H1 (cell line): ENCODE measurements around the gene NDUFA9. TPM values are rescaled to one million over a fixed set of nuclear protein-coding genes. Genes with fewer than 3 reads are reported as not detected.

ENCODE experiments used
- CTCF ChIA-PET: fragments of 300-600 bp; sonication (Branson Sonifier 250); formaldehyde crosslinking; loops from one replicate; lab custom pipeline; 2021; ENCODE audit not compliant: partially characterized antibody; lab: Charles Lee
- POLR2A ChIA-PET: fragments of 300-600 bp; sonication (Branson Sonifier 250); formaldehyde crosslinking; loops from one replicate; lab custom pipeline; 2021; ENCODE audit warnings: inconsistent platforms; ENCODE audit not compliant: partially characterized antibody; lab: Charles Lee
- DNase-seq, 2 experiments: peaks; one replicate each; pipeline versions ENCODE4 v3.0.0 to v3.0.0-alpha.2; 2010 to 2022; ENCODE audit warnings: low spot score in 2 of 2, low read depth in 1 of 2, mixed read lengths in 1 of 2
- FAIRE-seq: peaks from 2 replicates; lab custom pipeline; 2011; peaks lifted over from hg19 to GRCh38; lab: Jason Lieb, UNC
- H2AFZ ChIP-seq: 2 replicates; pipeline ENCODE4 v1.8.1; 2012; ENCODE audit warnings: low read length, inconsistent platforms
- H2AK5ac ChIP-seq: 2 replicates; pipeline ENCODE4 v1.6.1; 2013; ENCODE audit warnings: low read depth, low read length
- H2BK120ac ChIP-seq: replicated peaks from 2 replicates; pipeline ENCODE3; 2013; ENCODE audit warnings: low read depth, low read length, inconsistent platforms
- H2BK12ac ChIP-seq: 2 replicates; pipeline ENCODE4 v1.6.1; 2013; ENCODE audit warnings: low read depth, low read length
- H2BK15ac ChIP-seq: 2 replicates; pipeline ENCODE4 v1.6.1; 2013; ENCODE audit warnings: low read length
- H2BK20ac ChIP-seq: 2 replicates; pipeline ENCODE4 v1.6.1; 2013; ENCODE audit warnings: low read length
- H2BK5ac ChIP-seq: 2 replicates; pipeline ENCODE4 v1.6.1; 2013; ENCODE audit warnings: low read depth, low read length
- H3K14ac ChIP-seq: 2 replicates; pipeline ENCODE4 v1.6.1; 2013; ENCODE audit warnings: inconsistent platforms; ENCODE audit not compliant: insufficient read length
- H3K18ac ChIP-seq: 2 replicates; pipeline ENCODE4 v1.6.1; 2013; ENCODE audit warnings: low read length; ENCODE audit errors: extremely low read depth
- H3K23ac ChIP-seq: 2 replicates; pipeline ENCODE4 v1.6.1; 2013; ENCODE audit warnings: inconsistent platforms; ENCODE audit not compliant: insufficient read length
- H3K23me2 ChIP-seq: 2 replicates; pipeline ENCODE4 v1.6.1; 2013; ENCODE audit warnings: low read depth, low read length
- H3K27ac ChIP-seq: 2 replicates; pipeline ENCODE4 v1.6.1; 2011; ENCODE audit warnings: low read depth, low read length, inconsistent platforms
- H3K27me3 ChIP-seq, 4 experiments: replicated peaks in 1 of 4; 1 replicate in 1 of 4; 2 replicates in 3 of 4; pipeline versions ENCODE4 v1.6.1 to v1.8.1; 2011 to 2013; ENCODE audit warnings: low read length in 3 of 4, mild to moderate bottlenecking in 3 of 4, inconsistent platforms in 2 of 4, mixed read lengths in 2 of 4, moderate library complexity in 1 of 4; ENCODE audit not compliant: control insufficient read depth in 3 of 4, insufficient read depth in 3 of 4; ENCODE audit errors: extremely low read depth in 1 of 4
- H3K36me3 ChIP-seq, 4 experiments: 2 replicates each; pipeline versions ENCODE4 v1.6.1 to v1.8.1; 2011 to 2013; ENCODE audit warnings: mild to moderate bottlenecking in 4 of 4, low read length in 3 of 4, moderate library complexity in 2 of 4, control low read depth in 1 of 4, inconsistent platforms in 1 of 4; ENCODE audit not compliant: insufficient read depth in 4 of 4, control insufficient read depth in 2 of 4
- H3K4ac ChIP-seq: replicated peaks from 2 replicates; pipeline ENCODE3; 2013; ENCODE audit warnings: low read length, low read depth, mixed read lengths, inconsistent platforms; ENCODE audit not compliant: insufficient read length
- H3K4me1 ChIP-seq, 4 experiments: replicated peaks in 1 of 4; 1 replicate in 1 of 4; 2 replicates in 3 of 4; pipeline versions ENCODE4 v1.6.1 to v1.8.1; 2011 to 2013; ENCODE audit warnings: low read length in 3 of 4, inconsistent platforms in 2 of 4, mixed read lengths in 1 of 4; ENCODE audit not compliant: insufficient read depth in 4 of 4, control insufficient read depth in 3 of 4
- H3K4me2 ChIP-seq, 2 experiments: 2 replicates each; pipeline versions ENCODE4 v1.6.1 to v1.8.1; 2011 to 2013; ENCODE audit warnings: low read depth in 2 of 2, low read length in 2 of 2, control low read depth in 1 of 2, inconsistent platforms in 1 of 2, mild to moderate bottlenecking in 1 of 2; ENCODE audit not compliant: insufficient read depth in 1 of 2
- H3K4me3 ChIP-seq, 4 experiments: fragments of 200-600, 300-600 bp in 1 of 4; sonication (generic), shearing (Covaris generic), sonication (Bioruptor Twin) in 1 of 4; 2 replicates each; pipeline versions ENCODE4 v1.5.1 to v1.8.1; 2011 to 2016; ENCODE audit warnings: low read length in 4 of 4, low read depth in 3 of 4, control low read depth in 2 of 4, inconsistent platforms in 2 of 4, mild to moderate bottlenecking in 2 of 4, mixed read lengths in 1 of 4, moderate library complexity in 1 of 4; ENCODE audit not compliant: insufficient read depth in 2 of 4; ENCODE audit errors: extremely low read depth in 1 of 4
- H3K56ac ChIP-seq: replicated peaks from 2 replicates; pipeline ENCODE3; 2013; ENCODE audit warnings: low read depth, mild to moderate bottlenecking, mixed read lengths, low read length, inconsistent platforms; ENCODE audit not compliant: insufficient read length
- H3K79me1 ChIP-seq: 2 replicates; pipeline ENCODE4 v1.6.1; 2013; ENCODE audit warnings: low read depth, low read length, control low read depth
- H3K79me2 ChIP-seq, 2 experiments: 2 replicates each; pipeline versions ENCODE4 v1.6.1 to v1.8.1; 2012 to 2013; ENCODE audit warnings: low read length in 2 of 2, mild to moderate bottlenecking in 2 of 2, inconsistent platforms in 1 of 2; ENCODE audit not compliant: insufficient read depth in 2 of 2, control insufficient read depth in 1 of 2
- H3K9ac ChIP-seq, 4 experiments: replicated peaks in 1 of 4; 1 replicate in 1 of 4; 2 replicates in 3 of 4; pipeline versions ENCODE4 v1.6.1 to v1.8.1; 2011 to 2013; ENCODE audit warnings: low read depth in 3 of 4, low read length in 3 of 4, control low read depth in 2 of 4, mild to moderate bottlenecking in 2 of 4, moderate library complexity in 2 of 4, inconsistent platforms in 1 of 4; ENCODE audit errors: extremely low read depth in 1 of 4
- H3K9me3 ChIP-seq, 2 experiments: 2 replicates each; pipeline versions ENCODE4 v1.6.1 to v1.8.1; 2012 to 2013; ENCODE audit warnings: mild to moderate bottlenecking in 2 of 2, moderate library complexity in 2 of 2, control low read depth in 1 of 2, inconsistent platforms in 1 of 2, low read depth in 1 of 2, low read length in 1 of 2, mixed read lengths in 1 of 2; ENCODE audit not compliant: insufficient read depth in 2 of 2
- H4K20me1 ChIP-seq, 2 experiments: replicated peaks in 1 of 2; 2 replicates each; pipeline versions ENCODE3 to v1.8.1; 2011 to 2013; ENCODE audit warnings: inconsistent platforms in 2 of 2, low read length in 2 of 2, mild to moderate bottlenecking in 1 of 2; ENCODE audit not compliant: insufficient read depth in 2 of 2, control insufficient read depth in 1 of 2
- H4K5ac ChIP-seq: 2 replicates; pipeline ENCODE4 v1.6.1; 2013; ENCODE audit warnings: low read length, low read depth, mixed read lengths, inconsistent platforms; ENCODE audit not compliant: insufficient read length
- H4K8ac ChIP-seq: 2 replicates; pipeline ENCODE4 v1.8.0; 2013; ENCODE audit warnings: mild to moderate bottlenecking, moderate library complexity, low read length, inconsistent platforms; ENCODE audit not compliant: insufficient read depth; ENCODE audit errors: extremely low read depth
- H4K91ac ChIP-seq: replicated peaks from 2 replicates; pipeline ENCODE3; 2013; ENCODE audit warnings: low read length, mixed read lengths, inconsistent platforms; ENCODE audit not compliant: insufficient read length
- BRCA1 ChIP-seq: IDR thresholded peaks from 2 replicates; pipeline ENCODE4 v1.6.1; 2012; ENCODE audit warnings: low read depth, low read length, improper control_type of control experiment
- CBX5 ChIP-seq: fragments of 300-800, 300-1000 bp; sonication (generic); IDR thresholded peaks from 2 replicates; pipeline ENCODE4 v1.7.1; 2016; ENCODE audit warnings: antibody characterized with exemption, low read length, low read depth
- CHD2 ChIP-seq: IDR thresholded peaks from 2 replicates; pipeline ENCODE4 v1.6.1; 2012; ENCODE audit warnings: low read length, improper control_type of control experiment
- EP300 ChIP-seq, 2 experiments: IDR thresholded peaks; 1 replicate in 1 of 2; 2 replicates in 1 of 2; pipeline ENCODE4 v1.6.1; 2011 to 2012; ENCODE audit warnings: low read depth in 2 of 2, low read length in 2 of 2, mild to moderate bottlenecking in 2 of 2, borderline replicate concordance in 1 of 2, inconsistent platforms in 1 of 2, moderate library complexity in 1 of 2
- FOSL1 ChIP-seq: IDR thresholded peaks from 2 replicates; pipeline ENCODE4 v1.6.1; 2011; ENCODE audit warnings: mild to moderate bottlenecking, low read depth, low read length, moderate library complexity; ENCODE audit not compliant: insufficient read depth
- GTF2F1 ChIP-seq: IDR thresholded peaks from 2 replicates; pipeline ENCODE4 v1.6.1; 2012; ENCODE audit warnings: low read depth, low read length, improper control_type of control experiment, borderline replicate concordance
- RNF2 ChIP-seq: fragments of 200-900, 300-1000 bp; sonication (generic); IDR thresholded peaks from 2 replicates; pipeline ENCODE4 v1.7.1; 2016; ENCODE audit warnings: borderline replicate concordance, low read depth, mild to moderate bottlenecking, antibody characterized with exemption, low read length; ENCODE audit not compliant: poor library complexity, severe bottlenecking; ENCODE audit errors: missing control alignments
- SAP30 ChIP-seq: fragments of 300-600 bp; sonication (generic); IDR thresholded peaks from 2 replicates; pipeline ENCODE4 v1.7.1; 2012; ENCODE audit warnings: low read length, moderate library complexity, mild to moderate bottlenecking, inconsistent platforms; ENCODE audit not compliant: insufficient read depth, insufficient replicate concordance
- SIX5 ChIP-seq: IDR thresholded peaks from 2 replicates; pipeline ENCODE4 v1.6.1; 2011; ENCODE audit warnings: mild to moderate bottlenecking, low read depth, low read length
- YY1 ChIP-seq: IDR thresholded peaks from 2 replicates; pipeline ENCODE4 v1.6.1; 2011; ENCODE audit warnings: low read depth, mild to moderate bottlenecking, low read length
- WGBS, 2 experiments: shearing (Covaris generic) in 1 of 2; methylation state at CpG; one replicate each; pipeline versions ENCODE4 v1.1.6 to v1.1.7; 2013 to 2015; ENCODE audit warnings: low lambda C conversion rate in 2 of 2, mixed read lengths in 2 of 2, inconsistent platforms in 1 of 2, low coverage in 1 of 2, missing lambda C conversion rate in 1 of 2; ENCODE audit not compliant: insufficient replicate concordance in 2 of 2, insufficient coverage in 1 of 2, insufficient read length in 1 of 2; ENCODE audit errors: extremely low coverage in 1 of 2, missing lambda C conversion rate in 1 of 2; 5-methylcytosine and 5-hydroxymethylcytosine counted together
- polyA plus RNA-seq, 7 experiments: library from polyadenylated mRNA; depleted of rRNA in 3 of 7; stranded (reverse) in 5 of 7; unstranded in 2 of 7; fragments of >200 nt in 5 of 7; fragments of 200-250 nt in 2 of 7; gene quantifications; 1 replicate in 5 of 7; 2 replicates in 1 of 7; 4 replicates in 1 of 7; pipeline versions ENCODE4 v1.2.1 to v1.2.3, GENCODE V29; 2011 to 2013; ENCODE audit warnings: missing spikeins in 2 of 7, mixed read lengths in 2 of 7
- total RNA-seq: library from RNA; stranded (reverse); fragmentation: NEBNext Ultra II Directional; extraction: Animal tissue kit (Norgen Biotek cat#: 25700); gene quantifications from 2 replicates; pipeline ENCODE4 v1.2.1, GENCODE V29; 2021

NDUFA9 gene
- total and polyA plus RNA-seq, 2 of the 8 experiments (the other 6 are each of a cell fraction or from before 2014, with no cell fraction given): 50.2 to 67.0 TPM

DNA sequence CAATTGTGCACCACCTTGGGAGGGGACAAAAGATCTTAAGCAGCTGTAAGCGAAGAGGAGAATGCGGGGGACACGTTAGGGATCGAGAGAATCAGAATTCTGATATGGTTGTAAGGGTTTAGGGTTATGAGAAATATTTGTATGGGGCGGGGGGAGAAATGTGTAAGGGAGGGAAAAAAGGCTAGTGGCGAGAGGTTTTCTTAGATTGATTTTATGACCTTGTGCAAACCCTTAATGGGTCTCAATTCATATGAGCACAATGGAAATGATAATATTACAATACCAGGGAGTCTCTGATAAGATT lies 396 bp downstream of the NDUFA9 start:
- peak overlapping the region; percentile 97; the same call in 1 of the 2 replicates for H4K8ac ChIP-seq
- no peak overlapping the region for H2BK5ac ChIP-seq
- H2BK20ac ChIP-seq: no peak overlapping the region
- no peak overlapping the region for H2AK5ac ChIP-seq
- H3K27ac ChIP-seq: peak overlapping the region; percentile 91; the same call in 1 of the 2 replicates
- no peaks in the 10 kb centered on the region for H3K27me3 ChIP-seq
- H3K23ac ChIP-seq: no peak overlapping the region
- H3K9ac ChIP-seq: peak overlapping the region; percentile 74 to 83 (median 80)
- no peaks in the 10 kb centered on the region for H3K9me3 ChIP-seq
- H3K4me1 ChIP-seq: 0 out of 7 replicates have a peak, but pooled peaks cover 0 to 3% (median 1%) of the 10 kb centered on the region in 4 experiments
- H2BK15ac ChIP-seq: no peak overlapping the region
- H3K36me3 ChIP-seq: no peaks in the 10 kb centered on the region
- ChIA-PET CTCF (interaction anchor here (0.7 to 1.9 kb wide), 6 partner anchors 42 to 117 kb away, joined by 3 to 5 read pairs (median 4); no protein-coding TSS in a partner anchor), POLR2A (interaction anchor here (0.7 to 2.3 kb wide), 10 partner anchors 12 to 269 kb away, joined by 3 to 9 read pairs (median 4); partner anchors contain the start of gene DYRK4)
- H3K79me1 ChIP-seq: no peaks in the 10 kb centered on the region
- DNase-seq: no peak
- 0 out of 2 replicates have a peak, but pooled peaks cover 1% of the 10 kb centered on the region for H3K23me2 ChIP-seq
- no peak overlapping the region for H2BK120ac ChIP-seq
- H3K14ac ChIP-seq: no peak overlapping the region
- H3K79me2 ChIP-seq: peaks cover 0 to 43% of the 10 kb centered on the region in 2 experiments; a peak in 3 of 4 replicates
- H4K5ac ChIP-seq: peak overlapping the region; percentile 69
- peak overlapping the region; percentile 75 to 89 for H3K4me2 ChIP-seq
- peaks cover 1 to 2% of the 10 kb centered on the region in 2 experiments for H4K20me1 ChIP-seq
- FAIRE-seq: no peak
- H3K4ac ChIP-seq: no peak overlapping the region
- TF ChIP-seq BRCA1: no peak
- TF ChIP-seq SIX5: no peak
- no peak for TF ChIP-seq EP300 (IDR thresholded peaks at IDR 0.05; ENCODE audit: borderline replicate concordance in 1 of 2, low read depth in 2 of 2, low read length in 2 of 2)
- no peak for TF ChIP-seq RNF2
- TF ChIP-seq GTF2F1: no peak
- no peak for TF ChIP-seq YY1
- no peak for TF ChIP-seq CBX5
- no peak for TF ChIP-seq FOSL1
- TF ChIP-seq SAP30: no peak
- TF ChIP-seq CHD2: no peak
- peak overlapping the region; percentile 88 for H2AFZ ChIP-seq
- no peak overlapping the region; the same call in 1 of the 2 replicates for H2BK12ac ChIP-seq
- WGBS, 2 experiments: 0 to 100% methylated on average over 1 to 6 of the region's 6 CpGs
- H3K18ac ChIP-seq: no peak overlapping the region
- peak overlapping the region; percentile 90 to 98 (median 98) for H3K4me3 ChIP-seq
- no peak overlapping the region for H4K91ac ChIP-seq
- peak overlapping the region; percentile 27 for H3K56ac ChIP-seq
